DOHH2 (cell line): Measurements from ENCODE around the gene CCSER2.

Experiments used
- H3F3A ChIP-seq: fragments of 200-600 bp; sonication (generic), shearing (Covaris generic); 2 replicates; pipeline ENCODE4 v1.6.0; 2016; ENCODE audit warnings: antibody characterized with exemption, mild to moderate bottlenecking; ENCODE audit not compliant: control insufficient read depth, insufficient read depth
- H3K27ac ChIP-seq: fragments of 200-600 bp; sonication (generic); 2 replicates; pipeline ENCODE4 v1.5.1; 2014; ENCODE audit warnings: low read depth, mild to moderate bottlenecking, low read length, moderate library complexity
- H3K27me3 ChIP-seq: fragments of 200-600 bp; sonication (generic); 2 replicates; pipeline ENCODE4 v1.6.1; 2014; ENCODE audit warnings: mild to moderate bottlenecking, low read length, mixed read lengths; ENCODE audit not compliant: control insufficient read depth
- H3K36me3 ChIP-seq: fragments of 200-600 bp; sonication (generic); 2 replicates; pipeline ENCODE4 v1.6.1; 2014; ENCODE audit warnings: mild to moderate bottlenecking, low read length, moderate library complexity, mixed read lengths; ENCODE audit not compliant: control insufficient read depth
- H3K4me1 ChIP-seq: fragments of 200-600 bp; sonication (generic); 2 replicates; pipeline ENCODE4 v1.6.1; 2014; ENCODE audit warnings: mild to moderate bottlenecking, low read length, mixed read lengths; ENCODE audit not compliant: control insufficient read depth
- H3K4me2 ChIP-seq: fragments of 200-600 bp; sonication (generic); 2 replicates; pipeline ENCODE4 v1.6.0; 2014; ENCODE audit warnings: mild to moderate bottlenecking, low read length, moderate library complexity
- H3K4me3 ChIP-seq: fragments of 200-600 bp; sonication (generic); 2 replicates; pipeline ENCODE4 v1.5.1; 2014; ENCODE audit warnings: mild to moderate bottlenecking, low read length, mixed read lengths
- H3K79me2 ChIP-seq: fragments of 200-600 bp; sonication (generic); 2 replicates; pipeline ENCODE4 v1.6.1; 2014; ENCODE audit warnings: mild to moderate bottlenecking, low read length, mixed read lengths; ENCODE audit not compliant: control insufficient read depth
- H3K9me2 ChIP-seq: fragments of 200-600 bp; sonication (generic); replicated peaks from 2 replicates; pipeline ENCODE4 v1.6.1; 2014; ENCODE audit warnings: mild to moderate bottlenecking, low read length, mixed read lengths; ENCODE audit not compliant: control insufficient read depth
- H3K9me3 ChIP-seq: fragments of 200-600 bp; sonication (generic); 2 replicates; pipeline ENCODE4 v1.6.1; 2014; ENCODE audit warnings: antibody characterized with exemption, low read length, mixed read lengths; ENCODE audit not compliant: control insufficient read depth, insufficient read depth
- H4K20me1 ChIP-seq: fragments of 200-600 bp; sonication (generic); 2 replicates; pipeline ENCODE4 v1.6.0; 2014; ENCODE audit warnings: low read depth, mild to moderate bottlenecking, antibody characterized with exemption, low read length, moderate library complexity; ENCODE audit not compliant: control insufficient read depth, insufficient read depth
- EZH2phosphoT487 ChIP-seq: fragments of 200-600 bp; sonication (generic); IDR thresholded peaks from 2 replicates; pipeline ENCODE4 v1.6.1; 2017; ENCODE audit warnings: borderline replicate concordance, mild to moderate bottlenecking, antibody characterized with exemption, low read length, moderate library complexity, mixed read lengths
- TF ChIP-seq, protein P1 (sequence below): fragments of 200-600 bp; sonication (generic); IDR thresholded peaks from one replicate; pipeline ENCODE4 v1.5.1; 2014; ENCODE audit warnings: antibody characterized with exemption, mild to moderate bottlenecking, low read depth, low read length; ENCODE audit not compliant: poor library complexity, severe bottlenecking

The CCSER2 gene

GRCh38 chr10:84549368-84550165 is 221.2 kb downstream of the CCSER2 start:
- no peak overlapping the region for H3K4me2 ChIP-seq
- TF ChIP-seq EZH2phosphoT487 = no peak
- TF ChIP-seq, protein P1, sequence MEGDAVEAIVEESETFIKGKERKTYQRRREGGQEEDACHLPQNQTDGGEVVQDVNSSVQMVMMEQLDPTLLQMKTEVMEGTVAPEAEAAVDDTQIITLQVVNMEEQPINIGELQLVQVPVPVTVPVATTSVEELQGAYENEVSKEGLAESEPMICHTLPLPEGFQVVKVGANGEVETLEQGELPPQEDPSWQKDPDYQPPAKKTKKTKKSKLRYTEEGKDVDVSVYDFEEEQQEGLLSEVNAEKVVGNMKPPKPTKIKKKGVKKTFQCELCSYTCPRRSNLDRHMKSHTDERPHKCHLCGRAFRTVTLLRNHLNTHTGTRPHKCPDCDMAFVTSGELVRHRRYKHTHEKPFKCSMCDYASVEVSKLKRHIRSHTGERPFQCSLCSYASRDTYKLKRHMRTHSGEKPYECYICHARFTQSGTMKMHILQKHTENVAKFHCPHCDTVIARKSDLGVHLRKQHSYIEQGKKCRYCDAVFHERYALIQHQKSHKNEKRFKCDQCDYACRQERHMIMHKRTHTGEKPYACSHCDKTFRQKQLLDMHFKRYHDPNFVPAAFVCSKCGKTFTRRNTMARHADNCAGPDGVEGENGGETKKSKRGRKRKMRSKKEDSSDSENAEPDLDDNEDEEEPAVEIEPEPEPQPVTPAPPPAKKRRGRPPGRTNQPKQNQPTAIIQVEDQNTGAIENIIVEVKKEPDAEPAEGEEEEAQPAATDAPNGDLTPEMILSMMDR = no peak

GRCh38 chr10:84550756-84551436 is 222.5 kb downstream of the CCSER2 start:
- Histone ChIP-seq H3K4me1 (no peaks in the 10 kb centered on the region), H4K20me1 (no peaks in the 10 kb centered on the region), H3K4me3 (no peak overlapping the region), H3K4me2 (no peak overlapping the region), H3K9me2 (no peaks in the 10 kb centered on the region), H3K79me2 (no peaks in the 10 kb centered on the region), H3F3A (no peaks in the 10 kb centered on the region), H3K36me3 (no peaks in the 10 kb centered on the region), H3K27me3 (no peaks in the 10 kb centered on the region), H3K9me3 (no peaks in the 10 kb centered on the region), H3K27ac (no peak overlapping the region)
- no peak for TF ChIP-seq EZH2phosphoT487
- TF ChIP-seq, protein P1 = no peak

More at GRCh38 chr10:84549368-84550165, 221.2 kb downstream of the CCSER2 start:
- no peak overlapping the region for H3K27ac ChIP-seq
- no peaks in the 10 kb centered on the region for H3K9me2 ChIP-seq
- H3K36me3 ChIP-seq = no peaks in the 10 kb centered on the region
- no peaks in the 10 kb centered on the region for H3K9me3 ChIP-seq
- no peaks in the 10 kb centered on the region for H3K79me2 ChIP-seq
- H3F3A ChIP-seq = no peaks in the 10 kb centered on the region
- H3K27me3 ChIP-seq = no peaks in the 10 kb centered on the region
- H3K4me3 ChIP-seq = no peak overlapping the region
- no peaks in the 10 kb centered on the region for H4K20me1 ChIP-seq
- no peaks in the 10 kb centered on the region for H3K4me1 ChIP-seq

GRCh38 chr10:84551437-84552120 is 223.2 kb downstream of the CCSER2 start:
- Histone ChIP-seq H3K9me2 (no peaks in the 10 kb centered on the region), H3K36me3 (no peaks in the 10 kb centered on the region), H3K4me3 (no peak overlapping the region), H3K79me2 (no peaks in the 10 kb centered on the region), H3K4me2 (no peak overlapping the region), H4K20me1 (no peaks in the 10 kb centered on the region), H3K27me3 (no peaks in the 10 kb centered on the region), H3K9me3 (no peaks in the 10 kb centered on the region), H3K27ac (no peak overlapping the region), H3F3A (no peaks in the 10 kb centered on the region), H3K4me1 (no peaks in the 10 kb centered on the region)
- TF ChIP-seq EZH2phosphoT487 = no peak
- TF ChIP-seq, protein P1 = no peak
